ENCODE data around the gene ANKRD39. TPM values are rescaled to one million over a fixed set of nuclear protein-coding genes. Genes with fewer than 3 reads are reported as not detected.

ANKRD39 gene
- total and polyA plus RNA-seq, 2 of the 8 experiments (the other 6 are each of a cell fraction or from before 2014, with no cell fraction given): 18.5 to 21.3 TPM

DNA sequence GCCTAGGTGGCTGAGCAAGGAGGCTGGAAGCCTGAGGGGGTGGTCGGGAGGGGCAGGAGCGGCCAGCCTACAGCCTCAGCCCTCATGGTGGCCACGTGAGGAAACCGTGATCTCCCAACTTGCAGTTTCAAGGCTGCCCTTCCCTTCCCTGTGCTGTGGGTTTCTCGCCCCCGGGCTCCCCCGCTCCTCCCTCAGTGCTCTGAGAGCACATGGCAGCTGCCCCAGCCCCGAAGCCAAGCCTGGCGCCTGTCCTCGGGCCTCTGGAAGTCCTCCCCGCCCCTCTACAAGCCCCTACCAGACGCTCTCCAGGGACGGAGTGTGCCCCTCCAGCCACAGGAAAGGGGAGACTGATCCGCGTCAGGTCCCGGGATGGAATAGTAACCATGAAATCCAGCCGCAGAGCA is 13.4 kb downstream of the ANKRD39 start:
- no peaks in the 10 kb centered on the region for H3K9me3 ChIP-seq (ENCODE audit: insufficient read depth in 2 of 2, low read depth in 1 of 2, low read length in 1 of 2)
- no peak overlapping the region for H4K8ac ChIP-seq (ENCODE audit: extremely low read depth, insufficient read depth, low read length)
- H3K27ac ChIP-seq (ENCODE audit: low read depth, low read length): no peak overlapping the region
- no peaks in the 10 kb centered on the region for H3K79me2 ChIP-seq (ENCODE audit: control insufficient read depth in 1 of 2, insufficient read depth in 2 of 2, low read length in 2 of 2)
- FAIRE-seq (no peak), DNase-seq (ENCODE audit: low read depth in 1 of 2, low spot score in 2 of 2) (no peak)
- no peak overlapping the region for H4K91ac ChIP-seq (replicated peaks; ENCODE audit: insufficient read length, low read length)
- H2BK15ac ChIP-seq (ENCODE audit: low read length): no peak overlapping the region
- no peak overlapping the region for H3K4ac ChIP-seq (replicated peaks; ENCODE audit: insufficient read length, low read depth, low read length)
- no peak overlapping the region for H3K4me2 ChIP-seq (ENCODE audit: insufficient read depth in 1 of 2, low read depth in 2 of 2, low read length in 2 of 2)
- H2BK12ac ChIP-seq (ENCODE audit: low read depth, low read length): no peak overlapping the region
- H3K14ac ChIP-seq (ENCODE audit: insufficient read length): no peak overlapping the region
- peaks cover 4% of the 10 kb centered on the region; the same call in 1 of the 2 replicates for H3K79me1 ChIP-seq (ENCODE audit: low read depth, low read length)
- no peak overlapping the region for H2AFZ ChIP-seq (ENCODE audit: low read length)
- no peak overlapping the region for H3K56ac ChIP-seq (replicated peaks; ENCODE audit: insufficient read length, low read depth, low read length)
- TF ChIP-seq CTCF (IDR thresholded peaks at IDR 0.05; ENCODE audit: control extremely low read depth in 1 of 3, insufficient read depth in 1 of 3, low read depth in 1 of 3, low read length in 3 of 3) (no peak), POLR2AphosphoS5 (IDR thresholded peaks at IDR 0.05; ENCODE audit: low read depth, low read length) (0 out of 2 replicates have a peak, but pooled peaks have one; percentile 42)
- no peak overlapping the region for H2BK120ac ChIP-seq (replicated peaks; ENCODE audit: low read depth, low read length)
- H3K9ac ChIP-seq (replicated peaks in 1 of 4; ENCODE audit: extremely low read depth in 1 of 4, low read depth in 3 of 4, low read length in 3 of 4): no peak overlapping the region
- H3K18ac ChIP-seq (ENCODE audit: extremely low read depth, low read length): no peak overlapping the region
- 90% methylated on average over 14 of the region's 17 CpGs; no CpG with 5 or more reads in 1 of the 2 experiments for WGBS, 2 experiments (ENCODE audit: extremely low coverage in 1 of 2, insufficient coverage in 1 of 2, insufficient read length in 1 of 2, insufficient replicate concordance in 2 of 2, low coverage in 1 of 2, low lambda C conversion rate in 2 of 2, missing lambda C conversion rate in 1 of 2)
- no peaks in the 10 kb centered on the region for H3K23me2 ChIP-seq (ENCODE audit: low read depth, low read length)
- H2AK5ac ChIP-seq (ENCODE audit: low read depth, low read length): no peak overlapping the region
- H3K4me3 ChIP-seq (ENCODE audit: extremely low read depth in 1 of 4, insufficient read depth in 2 of 4, low read depth in 3 of 4, low read length in 4 of 4): no peak overlapping the region
- H3K4me1 ChIP-seq (replicated peaks in 1 of 4; ENCODE audit: control insufficient read depth in 3 of 4, insufficient read depth in 4 of 4, low read length in 3 of 4): peaks cover 0 to 3% (median 0%) of the 10 kb centered on the region in 4 experiments; a peak in 1 of 7 replicates
- no peaks in the 10 kb centered on the region for H3K27me3 ChIP-seq (replicated peaks in 1 of 4; ENCODE audit: control insufficient read depth in 3 of 4, extremely low read depth in 1 of 4, insufficient read depth in 3 of 4, low read length in 3 of 4)
- POLR2A ChIA-PET (ENCODE audit: partially characterized antibody): interaction anchor here (0.8 to 6.9 kb wide), 8 partner anchors 8 to 32 kb away, joined by 3 to 39 read pairs (median 5); no protein-coding TSS in a partner anchor
- peaks cover 2 to 18% (median 3%) of the 10 kb centered on the region in 4 experiments; a peak in 5 of 8 replicates for H3K36me3 ChIP-seq (ENCODE audit: control insufficient read depth in 2 of 4, insufficient read depth in 4 of 4, low read length in 3 of 4)
- H4K5ac ChIP-seq (ENCODE audit: insufficient read length, low read depth, low read length): no peak overlapping the region
- peaks cover 3 to 8% of the 10 kb centered on the region in 2 experiments for H4K20me1 ChIP-seq (replicated peaks in 1 of 2; ENCODE audit: control insufficient read depth in 1 of 2, insufficient read depth in 2 of 2, low read length in 2 of 2)
- no peak overlapping the region for H2BK5ac ChIP-seq (ENCODE audit: low read depth, low read length)
- H3K23ac ChIP-seq (ENCODE audit: insufficient read length): no peak overlapping the region
- CTCF ChIA-PET (ENCODE audit: partially characterized antibody): interaction anchor here (0.6 to 1.1 kb wide), 2 partner anchors 12 to 81 kb away, joined by 3 read pairs; no protein-coding TSS in a partner anchor
- no peak overlapping the region for H2BK20ac ChIP-seq (ENCODE audit: low read length)

Data from H1 (cell line).